A375 (cell line): ENCODE results near the gene LRRTM3. TPM values are rescaled to one million over a fixed set of nuclear protein-coding genes. Genes with fewer than 3 reads are reported as not detected.

Source experiments
- total RNA-seq: library from RNA; depleted of rRNA; stranded (reverse); fragments of >200 nt; shearing (Covaris generic); gene quantifications from 2 replicates; pipeline ENCODE4 v1.2.3, GENCODE V29; 2014; rRNA removed

LRRTM3 gene
- total RNA-seq: 0.32 TPM in 1 of 2 replicates, not detected in the other

DNA sequence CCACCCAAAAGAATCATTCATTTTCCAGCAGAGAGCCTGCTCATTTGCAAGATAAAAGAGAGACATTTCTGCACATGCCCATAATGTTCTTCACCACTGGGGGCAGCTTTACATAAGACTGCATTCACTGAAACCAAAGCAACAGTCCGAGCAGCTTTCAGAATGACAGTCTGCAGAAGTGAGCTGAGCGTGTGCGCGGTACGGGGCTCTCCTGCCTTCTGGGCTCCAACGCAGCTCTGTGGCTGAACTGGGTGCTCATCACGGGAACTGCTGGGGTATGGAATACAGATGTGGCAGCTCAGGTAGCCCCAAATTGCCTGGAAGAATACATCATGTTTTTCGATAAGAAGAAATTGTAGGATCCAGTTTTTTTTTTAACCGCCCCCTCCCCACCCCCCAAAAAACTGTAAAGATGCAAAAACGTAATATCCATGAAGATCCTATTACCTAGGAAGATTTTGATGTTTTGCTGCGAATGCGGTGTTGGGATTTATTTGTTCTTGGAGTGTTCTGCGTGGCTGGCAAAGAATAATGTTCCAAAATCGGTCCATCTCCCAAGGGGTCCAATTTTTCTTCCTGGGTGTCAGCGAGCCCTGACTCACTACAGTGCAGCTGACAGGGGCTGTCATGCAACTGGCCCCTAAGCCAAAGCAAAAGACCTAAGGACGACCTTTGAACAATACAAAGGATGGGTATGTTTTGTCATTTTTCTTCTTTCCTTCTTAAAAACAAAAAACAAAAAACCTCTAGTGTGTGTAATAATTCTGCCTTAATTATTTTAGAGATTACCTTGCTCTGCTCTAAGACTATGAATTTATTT lies at the start of gene LRRTM3:
TSS of gene LRRTM3 (plus strand) at position 141 of the 820 bp plus-strand sequence.

